ENCODE data around the gene TNNT2.
A peak's percentile ranks its signal among the peaks of the same experiment; 100 is the strongest.

Gene TNNT2

GRCh38 chr1:201346337-201346939, 31.0 kb downstream of the TNNT2 start:
- peak; percentile 44 for DNase-seq (ENCODE audit: low read depth, low spot score)

GRCh38 chr1:201345081-201345355, 32.5 kb downstream of the TNNT2 start:
- H3K4me3 ChIP-seq (ENCODE audit: low read length): no peak overlapping the region
- DNase-seq (ENCODE audit: low read depth, low spot score): no peak

More at GRCh38 chr1:201346337-201346939, 31.0 kb downstream of the TNNT2 start:
- no peak overlapping the region for H3K4me3 ChIP-seq (ENCODE audit: low read length)

GRCh38 chr1:201344206-201345080, 33.0 kb downstream of the TNNT2 start:
- H3K4me3 ChIP-seq (ENCODE audit: low read length): no peak overlapping the region
- no peak for DNase-seq (ENCODE audit: low read depth, low spot score)

- H3K4me3 ChIP-seq (ENCODE audit: low read length): no peak overlapping the region
- DNase-seq (ENCODE audit: low read depth, low spot score): no peak
Measured at GRCh38 chr1:201341377-201341776, 36.1 kb downstream of the TNNT2 start.

GRCh38 chr1:201336711-201337450, 40.6 kb downstream of the TNNT2 start:
- H3K4me3 ChIP-seq (ENCODE audit: low read length): no peak overlapping the region
- DNase-seq (ENCODE audit: low read depth, low spot score): no peak

- no peak overlapping the region for H3K4me3 ChIP-seq (ENCODE audit: low read length)
- no peak for DNase-seq (ENCODE audit: low read depth, low spot score)
Measured at GRCh38 chr1:201335901-201336300, 41.6 kb downstream of the TNNT2 start.

- DNase-seq (ENCODE audit: low read depth, low spot score): no peak
- H3K4me3 ChIP-seq (ENCODE audit: low read length): no peak overlapping the region
Measured at GRCh38 chr1:201335174-201335870, 42.2 kb downstream of the TNNT2 start.

- DNase-seq (ENCODE audit: low read depth, low spot score): no peak
- H3K4me3 ChIP-seq (ENCODE audit: low read length): no peak overlapping the region
Measured at GRCh38 chr1:201334325-201335173, 42.9 kb downstream of the TNNT2 start.

GRCh38 chr1:201332616-201333335, 44.7 kb downstream of the TNNT2 start:
- no peak for DNase-seq (ENCODE audit: low read depth, low spot score)
- no peak overlapping the region for H3K4me3 ChIP-seq (ENCODE audit: low read length)

GRCh38 chr1:201332021-201332420, 45.5 kb downstream of the TNNT2 start:
- H3K4me3 ChIP-seq (ENCODE audit: low read length): no peak overlapping the region
- DNase-seq (ENCODE audit: low read depth, low spot score): no peak

GRCh38 chr1:201331166-201331565, 46.3 kb downstream of the TNNT2 start:
- DNase-seq (ENCODE audit: low read depth, low spot score): no peak
- H3K4me3 ChIP-seq (ENCODE audit: low read length): no peak overlapping the region

- no peak for DNase-seq (ENCODE audit: low read depth, low spot score)
Measured at GRCh38 chr1:201330541-201330940, 46.9 kb downstream of the TNNT2 start.

GRCh38 chr1:201329801-201330200, 47.7 kb downstream of the TNNT2 start:
- no peak for DNase-seq (ENCODE audit: low read depth, low spot score)
- no peak overlapping the region for H3K4me3 ChIP-seq (ENCODE audit: low read length)

More at GRCh38 chr1:201330541-201330940, 46.9 kb downstream of the TNNT2 start:
- no peak overlapping the region for H3K4me3 ChIP-seq (ENCODE audit: low read length)

GRCh38 chr1:201329286-201329685, 48.2 kb downstream of the TNNT2 start:
- no peak for DNase-seq (ENCODE audit: low read depth, low spot score)
- H3K4me3 ChIP-seq (ENCODE audit: low read length): no peak overlapping the region

GRCh38 chr1:201328576-201328975, 48.9 kb downstream of the TNNT2 start:
- DNase-seq (ENCODE audit: low read depth, low spot score): no peak
- H3K4me3 ChIP-seq (ENCODE audit: low read length): no peak overlapping the region

- H3K4me3 ChIP-seq (ENCODE audit: low read length): no peak overlapping the region
- no peak for DNase-seq (ENCODE audit: low read depth, low spot score)
Measured at GRCh38 chr1:201327687-201328240, 49.7 kb downstream of the TNNT2 start.

- no peak overlapping the region for H3K4me3 ChIP-seq (ENCODE audit: low read length)
- DNase-seq (ENCODE audit: low read depth, low spot score): no peak
Measured at GRCh38 chr1:201326710-201327109, 50.8 kb downstream of the TNNT2 start.

GRCh38 chr1:201325678-201326060, 51.8 kb downstream of the TNNT2 start:
- no peak overlapping the region for H3K4me3 ChIP-seq (ENCODE audit: low read length)
- DNase-seq (ENCODE audit: low read depth, low spot score): no peak

Measured in Jurkat, Clone E6-1 (cell line).